KG1 (cell line): Measurements from ENCODE around the gene TMEM40.
"Not testable (repeated sequence)": the region's sequence is repeated elsewhere in the genome, so short reads cannot be mapped to it uniquely, and the experiment has no call there.

Experiments used
- DNase-seq: peaks from one replicate; lab custom pipeline; 2025; lab: John Stamatoyannopoulos, UW

The TMEM40 gene, protein sequence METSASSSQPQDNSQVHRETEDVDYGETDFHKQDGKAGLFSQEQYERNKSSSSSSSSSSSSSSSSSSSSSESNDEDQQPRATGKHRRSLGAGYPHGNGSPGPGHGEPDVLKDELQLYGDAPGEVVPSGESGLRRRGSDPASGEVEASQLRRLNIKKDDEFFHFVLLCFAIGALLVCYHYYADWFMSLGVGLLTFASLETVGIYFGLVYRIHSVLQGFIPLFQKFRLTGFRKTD

DNA sequence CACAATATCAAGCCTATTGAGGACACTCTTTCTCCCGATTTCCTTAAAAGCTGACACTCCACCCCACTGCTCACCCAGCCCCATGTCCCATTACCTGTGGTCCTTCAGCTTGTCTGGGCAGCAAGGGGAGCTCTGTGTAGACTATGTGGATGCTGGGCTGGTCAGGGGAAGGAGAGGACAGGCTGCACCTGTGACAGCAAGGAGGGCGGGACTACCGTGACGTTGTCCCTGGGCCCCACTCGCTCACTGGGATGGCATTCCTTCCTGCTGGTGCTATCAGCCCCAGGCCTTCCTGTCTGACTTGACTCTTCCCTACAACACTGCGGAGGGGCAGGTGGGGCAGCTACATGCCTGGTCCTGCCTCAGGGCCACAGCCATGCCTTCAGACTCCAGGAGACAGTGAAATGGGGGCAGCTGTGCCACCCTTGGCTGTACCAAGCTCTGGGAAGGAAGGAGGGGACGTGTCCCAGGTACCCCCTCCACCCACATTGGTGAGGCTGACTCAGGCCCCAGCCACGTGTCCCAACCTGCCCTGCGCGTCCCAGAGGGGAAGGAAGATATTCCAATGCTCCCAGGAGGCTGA is at the start of gene TMEM40:
Gene TMEM40 (minus strand): TSS at position 163 of the 583 bp plus-strand sequence. CDS start 9,427 bp downstream, outside the sequence.
- DNase-seq: no peak

GRCh38 chr3:12808587-12808986 is 49.5 kb upstream of the TMEM40 start:
- DNase-seq: no peak

GRCh38 chr3:12807601-12808359 is 48.7 kb upstream of the TMEM40 start:
- no peak for DNase-seq

GRCh38 chr3:12807066-12807465 is 48.0 kb upstream of the TMEM40 start:
- DNase-seq: no peak

DNA sequence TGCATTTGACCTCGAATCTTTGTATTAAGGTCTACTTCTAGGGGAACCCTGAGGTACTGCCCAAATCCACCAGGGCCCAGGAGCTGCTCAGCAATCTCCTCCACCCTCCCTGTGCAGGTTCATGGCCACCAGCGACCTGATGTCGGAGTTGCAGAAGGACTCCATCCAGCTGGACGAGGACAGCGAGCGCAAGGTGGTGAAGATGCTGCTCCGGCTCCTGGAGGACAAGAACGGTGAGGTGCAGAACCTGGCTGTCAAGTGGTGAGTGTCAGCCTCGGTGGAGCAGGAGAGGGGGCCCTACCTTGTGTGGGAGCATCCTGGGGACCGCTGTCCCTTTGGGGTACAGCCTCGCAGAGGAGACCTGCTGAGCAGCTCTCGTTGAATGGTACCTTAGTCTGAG is 44.3 kb upstream of the TMEM40 start:
- DNase-seq: no peak

DNA sequence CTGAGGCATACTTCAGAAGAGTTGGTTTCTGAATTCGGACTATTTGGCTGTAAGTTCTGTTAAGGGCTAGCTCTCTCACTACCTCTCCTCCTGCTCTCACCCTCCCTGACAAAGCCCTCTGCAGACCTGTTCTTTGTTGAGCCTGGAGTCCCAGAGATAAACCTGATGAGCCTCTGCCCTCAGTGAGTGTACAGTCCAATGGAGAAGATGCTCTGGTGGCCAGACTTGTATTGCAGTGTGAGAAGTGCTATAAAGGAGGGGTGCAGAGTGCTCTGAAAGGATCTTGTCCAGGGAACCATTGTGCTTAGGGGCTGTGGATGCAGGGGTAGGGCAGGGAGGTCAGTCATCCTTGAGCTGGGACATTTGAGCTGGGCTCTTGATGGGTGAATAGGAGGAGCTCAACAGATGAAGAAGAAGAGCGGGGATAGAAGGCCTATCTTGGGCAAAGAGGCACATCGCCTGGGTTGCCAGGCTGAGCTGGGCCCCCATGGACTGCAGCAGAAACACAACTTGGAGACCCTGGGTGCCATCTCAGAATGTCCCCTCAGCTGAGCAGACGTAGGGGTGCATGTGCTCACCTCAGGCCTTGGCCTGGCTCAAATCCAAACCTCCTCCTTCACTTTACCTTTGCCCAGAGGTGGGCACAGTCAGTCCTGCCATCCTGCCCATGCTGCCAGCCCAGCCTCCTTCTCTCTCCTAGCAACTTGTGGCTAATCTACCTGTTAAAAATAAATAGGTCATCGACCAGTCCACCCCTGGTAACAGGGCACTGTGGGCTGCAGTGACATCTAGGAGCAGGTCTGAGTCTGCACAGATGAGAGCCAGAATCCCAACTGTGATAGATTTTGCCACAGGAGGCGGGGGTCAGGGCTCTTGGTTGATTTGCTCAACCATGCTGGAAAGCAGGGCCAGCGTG is 40.7 kb upstream of the TMEM40 start:
- DNase-seq: no peak

DNA sequence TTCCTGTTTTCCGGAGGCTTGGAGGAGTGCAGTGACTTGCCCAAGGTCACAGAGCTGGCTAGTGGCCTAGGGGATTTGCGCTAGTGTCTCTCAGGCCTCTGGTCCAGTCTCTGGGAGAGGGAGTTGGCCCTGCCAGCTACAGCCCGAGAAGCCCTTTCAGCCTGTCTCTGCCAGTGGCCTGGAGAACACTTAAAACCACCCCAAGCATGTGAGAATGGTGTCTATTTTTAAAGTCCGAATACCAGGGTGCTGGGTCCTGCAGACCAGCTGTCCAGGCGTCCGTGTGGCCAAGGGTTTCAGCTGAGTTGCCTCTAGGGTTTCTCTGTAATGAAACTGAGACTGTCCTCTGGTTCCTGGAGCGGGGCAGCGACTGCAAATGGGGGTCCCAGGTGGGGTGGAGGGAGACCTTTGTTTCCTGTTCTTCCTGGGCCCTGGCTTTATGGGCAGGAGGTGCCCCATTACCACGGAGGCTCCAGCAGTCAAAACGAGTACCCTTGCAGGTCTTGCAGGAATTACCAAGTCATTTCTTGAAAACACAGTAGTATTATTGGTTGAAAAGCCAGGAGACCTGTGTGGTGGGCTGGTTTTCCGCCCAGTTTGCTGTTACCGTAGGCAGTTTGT is 39.6 kb upstream of the TMEM40 start:
- DNase-seq: no peak

DNA sequence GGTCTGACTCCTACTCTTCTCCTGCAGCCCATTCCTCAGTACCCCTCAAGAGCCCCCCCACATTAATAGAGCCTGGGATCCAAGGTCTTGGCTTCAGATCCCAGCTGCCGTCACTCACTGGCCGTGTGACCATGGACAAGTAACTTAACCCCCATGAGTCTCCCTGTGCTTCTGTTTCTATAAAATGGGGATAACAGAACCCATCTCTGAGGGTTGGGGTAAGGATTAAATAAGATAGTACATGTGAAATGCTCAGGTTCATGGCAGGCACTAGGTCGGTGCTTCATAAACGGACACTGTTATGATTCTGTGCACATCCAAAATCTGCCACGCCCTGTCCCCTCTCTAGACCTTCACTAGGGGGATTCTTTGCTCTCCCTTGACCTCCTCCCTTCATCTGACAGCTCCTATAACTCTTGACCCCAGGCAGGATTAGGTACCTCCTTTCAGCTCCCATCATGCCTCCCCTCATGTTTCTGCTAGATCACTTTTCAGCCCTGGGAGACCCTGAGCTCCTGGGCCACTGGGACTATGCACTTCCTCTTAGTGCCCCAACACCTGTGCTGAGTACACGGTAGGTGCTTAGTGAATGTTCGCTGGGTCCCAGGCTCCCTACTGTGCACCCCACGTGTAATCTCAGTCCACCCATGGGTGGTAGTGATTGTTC is 39.0 kb upstream of the TMEM40 start:
- no peak for DNase-seq

- no peak for DNase-seq
These were observed 38.2 kb upstream of the TMEM40 start for GRCh38 chr3:12797124-12797891.

DNA sequence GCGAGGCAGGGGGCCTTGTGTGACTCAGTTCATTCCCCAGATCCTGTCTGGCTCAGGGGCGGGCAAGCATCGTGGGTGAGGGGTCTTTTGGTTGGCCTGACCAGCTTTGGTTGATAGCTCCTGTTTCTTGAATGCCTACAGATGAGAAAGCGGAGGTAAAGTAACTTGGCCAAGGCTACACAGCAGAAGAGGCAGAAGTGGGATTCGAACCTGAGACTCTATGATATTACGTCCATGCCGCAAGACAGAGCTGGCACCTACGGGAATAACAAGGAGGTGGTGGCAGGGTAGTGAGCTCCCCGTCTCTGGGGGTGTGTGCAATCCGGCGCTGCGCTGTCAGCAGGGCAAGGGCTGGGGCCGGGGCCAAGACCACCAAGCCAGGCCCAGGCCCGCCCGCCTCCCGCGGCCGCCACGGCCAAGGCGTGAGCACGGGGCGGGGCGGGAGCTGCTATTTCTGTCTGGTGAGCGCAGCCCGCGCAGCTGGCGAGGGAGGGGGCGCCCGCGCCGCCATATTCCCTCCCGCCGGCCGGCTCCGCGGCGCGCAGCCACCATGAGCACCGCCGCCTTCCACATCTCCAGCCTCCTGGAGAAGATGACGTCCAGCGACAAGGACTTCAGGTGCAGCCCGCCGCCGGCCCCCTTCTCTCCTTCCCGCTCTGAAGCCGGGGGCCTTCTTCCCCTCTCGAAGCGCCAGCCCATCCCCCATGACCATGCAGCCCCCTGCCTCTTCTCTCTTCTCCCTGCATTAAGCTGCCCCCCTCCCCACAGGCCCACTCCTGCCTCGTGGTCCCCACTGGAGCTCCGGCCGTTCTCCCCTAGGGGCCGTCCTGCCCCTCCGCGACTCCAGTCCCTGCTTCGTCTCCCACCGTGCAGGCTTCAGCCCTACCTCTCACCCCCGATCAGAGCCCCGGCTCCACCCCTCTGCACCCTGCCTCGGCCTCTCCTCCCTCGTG is 37.4 kb upstream of the TMEM40 start, which contains the start of gene CAND2:
Gene CAND2 (plus strand): TSS at position 510 of the 953 bp plus-strand sequence. CDS start 41 bp downstream, at position 551.
- no peak for DNase-seq

- no peak for DNase-seq
These were observed 34.6 kb upstream of the TMEM40 start for GRCh38 chr3:12793701-12794100.

- DNase-seq: no peak
These were observed 32.4 kb upstream of the TMEM40 start for GRCh38 chr3:12791430-12791829.

GRCh38 chr3:12787967-12788690 is 29.1 kb upstream of the TMEM40 start:
- not testable (repeated sequence) for DNase-seq

- DNase-seq: not testable (repeated sequence)
These were observed 28.3 kb upstream of the TMEM40 start for GRCh38 chr3:12787346-12787745.

GRCh38 chr3:12785096-12785495 is 26.0 kb upstream of the TMEM40 start:
- DNase-seq: no peak

DNA sequence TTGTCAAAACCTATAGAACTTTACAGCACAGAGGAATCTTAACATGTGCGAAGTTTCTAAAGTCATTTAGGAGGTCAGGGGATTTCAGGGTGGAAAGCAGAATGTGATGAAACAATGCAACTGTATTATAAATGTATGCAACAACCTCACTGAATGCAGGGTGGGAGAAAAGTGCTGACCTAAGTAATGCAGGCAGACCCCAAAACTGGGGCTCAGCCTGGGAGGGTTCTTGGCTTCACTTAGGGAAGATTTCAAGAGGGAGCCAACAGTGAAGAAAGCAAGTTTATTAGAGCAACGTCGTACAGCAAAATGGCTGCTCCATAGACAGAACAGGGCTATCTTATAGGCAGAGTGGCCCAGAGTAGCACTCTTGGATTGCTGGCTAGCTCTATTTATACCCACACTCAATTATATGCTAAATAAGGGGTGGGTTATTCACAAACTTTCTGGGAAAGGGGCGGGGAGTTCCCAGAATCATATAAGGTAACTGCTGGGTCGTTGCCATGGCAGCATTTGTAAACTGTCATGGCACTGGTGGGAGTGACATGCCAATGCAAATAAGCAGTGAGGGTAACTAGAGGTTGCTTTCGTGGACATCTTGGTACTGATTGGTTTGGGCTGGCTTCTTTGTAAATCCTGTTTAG is 23.2 kb upstream of the TMEM40 start:
- no peak for DNase-seq

DNA sequence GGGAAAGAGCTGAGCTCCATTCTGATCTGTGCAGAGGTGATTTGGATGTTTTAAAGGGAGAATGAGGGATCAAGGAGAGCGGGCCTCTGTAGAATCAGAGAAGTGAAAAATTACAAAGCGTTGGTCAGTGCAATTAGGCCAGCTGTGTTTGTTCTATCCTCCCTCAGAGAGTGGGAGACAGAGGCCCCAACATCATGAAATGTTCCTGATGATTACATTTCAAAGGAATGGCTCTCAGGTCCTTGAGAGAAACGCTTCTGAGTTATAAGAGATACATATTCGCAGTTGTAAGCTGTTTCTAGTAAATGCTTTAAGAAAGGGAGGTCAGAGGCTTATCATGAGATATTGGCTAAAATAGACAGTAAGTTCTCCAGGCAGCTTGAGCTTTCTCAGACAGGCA is 21.7 kb upstream of the TMEM40 start:
- DNase-seq: no peak

- no peak for DNase-seq
These were observed 18.1 kb upstream of the TMEM40 start for GRCh38 chr3:12777171-12777570.
